NT2/D1 (cell line): ENCODE data around the gene PLS3.

Experiments used
- YY1 ChIP-seq: IDR thresholded peaks from 2 replicates; pipeline ENCODE4 v1.6.1; 2011; ENCODE audit not compliant: insufficient read length, insufficient read depth
- ZNF274 ChIP-seq: IDR thresholded peaks from 2 replicates; pipeline ENCODE4 v1.6.1; 2011; ENCODE audit warnings: mild to moderate bottlenecking, low read depth, low read length

DNA sequence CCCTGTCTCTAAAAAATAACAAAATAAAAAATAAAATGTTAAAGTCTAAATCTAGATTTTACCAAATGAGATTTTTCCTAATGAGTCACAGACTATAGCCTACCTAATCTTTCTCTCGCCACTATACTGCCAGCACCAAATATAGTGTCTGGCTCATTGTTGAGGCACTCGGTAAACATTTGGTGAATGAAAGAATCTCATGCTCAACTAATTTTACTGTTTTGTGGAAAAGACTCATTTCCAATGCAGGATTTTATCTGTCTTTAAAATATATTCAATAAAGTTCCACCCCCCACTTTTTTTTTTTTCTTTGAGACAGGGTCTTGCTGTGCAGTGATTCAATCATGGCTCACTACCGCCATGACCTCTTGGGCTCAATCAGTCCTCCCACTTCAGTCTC, 71.5 kb downstream of the PLS3 start:
- TF ChIP-seq ZNF274 (no peak), YY1 (no peak)
